HG03175 (cell line): Measurements from ENCODE around the gene XYLT2.

Experiments used
- ATAC-seq: cut with Tn5 transposase; IDR thresholded peaks from one replicate; pipeline ENCODE4 v1.9.1; 2021; ENCODE audit warnings: mild to moderate bottlenecking, moderate library complexity; ENCODE audit not compliant: unreplicated experiment

Gene XYLT2

GRCh38 chr17:50348522-50349242 is 2.8 kb downstream of the XYLT2 start:
- no peak for ATAC-seq

GRCh38 chr17:50349243-50349600 is 3.3 kb downstream of the XYLT2 start:
- ATAC-seq: no peak

GRCh38 chr17:50350733-50351132 is 4.8 kb downstream of the XYLT2 start:
- no peak for ATAC-seq

- no peak for ATAC-seq
These were observed 6.3 kb downstream of the XYLT2 start for GRCh38 chr17:50352072-50352692.

GRCh38 chr17:50352693-50353599 is 7.0 kb downstream of the XYLT2 start:
- ATAC-seq: no peak

- no peak for ATAC-seq
These were observed 7.8 kb downstream of the XYLT2 start for GRCh38 chr17:50353600-50354195.

- no peak for ATAC-seq
These were observed 8.3 kb downstream of the XYLT2 start for GRCh38 chr17:50354198-50354597.

- ATAC-seq: no peak
These were observed 8.8 kb downstream of the XYLT2 start for GRCh38 chr17:50354776-50355175.

GRCh38 chr17:50355336-50355700 is 9.4 kb downstream of the XYLT2 start:
- ATAC-seq: no peak

- ATAC-seq: no peak
These were observed 9.9 kb downstream of the XYLT2 start for GRCh38 chr17:50355701-50356341.

- no peak for ATAC-seq
These were observed 10.5 kb downstream of the XYLT2 start for GRCh38 chr17:50356418-50356817.

- no peak for ATAC-seq
These were observed 11.1 kb downstream of the XYLT2 start for GRCh38 chr17:50356892-50357510.

- no peak for ATAC-seq
These were observed 12.3 kb downstream of the XYLT2 start for GRCh38 chr17:50358177-50358576.

GRCh38 chr17:50359005-50359699 is 13.2 kb downstream of the XYLT2 start:
- no peak for ATAC-seq

- no peak for ATAC-seq
These were observed 14.1 kb downstream of the XYLT2 start for GRCh38 chr17:50359998-50360461.

- no peak for ATAC-seq
These were observed 14.7 kb downstream of the XYLT2 start for GRCh38 chr17:50360486-50361115.

- peak; percentile 67 for ATAC-seq
These were observed 15.9 kb downstream of the XYLT2 start for GRCh38 chr17:50361561-50362480.

GRCh38 chr17:50362661-50363060 is 16.7 kb downstream of the XYLT2 start:
- no peak for ATAC-seq
